Measurements from ENCODE around the gene WDR72.

DNA sequence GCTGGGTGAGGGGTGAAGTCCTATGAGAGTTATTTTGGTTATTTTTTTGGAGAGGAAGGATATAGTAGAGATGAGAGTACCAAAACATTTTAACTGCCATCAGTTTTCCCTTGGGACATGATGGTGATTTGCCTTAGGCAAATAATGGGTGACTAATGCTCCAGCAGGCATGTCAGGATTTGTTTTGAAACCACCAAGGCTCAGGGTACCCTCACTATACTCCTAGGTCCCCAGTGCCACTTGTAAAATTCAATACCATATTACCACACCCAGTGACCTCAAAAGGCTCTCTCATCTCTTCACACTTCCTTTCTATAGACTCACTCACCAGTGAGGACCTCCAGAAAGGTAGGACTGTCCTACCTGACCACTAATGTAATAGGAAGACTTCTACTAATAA lies 83.6 kb downstream of the WDR72 start:
- TF ChIP-seq ZNF274 (IDR thresholded peaks at IDR 0.05; ENCODE audit: low read depth, low read length) (no peak), YY1 (IDR thresholded peaks at IDR 0.05; ENCODE audit: insufficient read depth, insufficient read length) (no peak)

Measured in NT2/D1 (cell line).